ENCODE results near the gene TMEM161B.

The TMEM161B gene

DNA sequence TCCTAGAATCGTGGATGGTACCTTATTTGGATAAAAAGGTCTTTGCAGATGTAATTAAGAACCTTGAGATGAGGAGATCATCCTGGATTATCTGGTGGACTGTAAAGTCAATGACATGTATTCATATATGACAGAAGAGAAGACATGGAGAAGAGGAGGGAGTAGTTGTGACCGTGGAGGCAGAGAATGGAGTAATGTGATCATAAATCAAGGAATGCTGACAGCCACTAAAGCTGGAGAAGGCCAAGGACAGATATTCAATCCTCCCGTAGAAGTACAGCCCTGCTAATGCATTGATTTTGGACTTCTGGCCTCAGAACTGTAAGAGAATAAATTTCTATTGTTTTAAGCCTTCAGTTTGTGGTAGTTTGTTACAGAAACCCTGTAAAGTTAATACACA lies 18.7 kb upstream of the TMEM161B start:
- no peaks in the 10 kb centered on the region for H4K20me1 ChIP-seq (ENCODE audit: insufficient read depth, low read length, poor library complexity, severe bottlenecking)
- no peaks in the 10 kb centered on the region for H3K79me2 ChIP-seq (ENCODE audit: insufficient read depth, low read length)
- no peak overlapping the region for H3K4me2 ChIP-seq (ENCODE audit: low read depth, low read length, poor library complexity, severe bottlenecking)
- no peaks in the 10 kb centered on the region for H3K4me1 ChIP-seq (ENCODE audit: insufficient read depth, low read length, poor library complexity, severe bottlenecking)
- no peaks in the 10 kb centered on the region for H3K27me3 ChIP-seq (ENCODE audit: insufficient read depth, low read length, poor library complexity, severe bottlenecking)
- no peaks in the 10 kb centered on the region for H3F3A ChIP-seq (ENCODE audit: low read depth)
- no peak overlapping the region for H3K9ac ChIP-seq (ENCODE audit: low read depth, low read length, poor library complexity, severe bottlenecking)
- no peak overlapping the region for H2AFZ ChIP-seq (ENCODE audit: low read length)
- no peaks in the 10 kb centered on the region for H3K9me2 ChIP-seq (replicated peaks; ENCODE audit: low read depth, low read length)
- H3K36me3 ChIP-seq (ENCODE audit: insufficient read depth, low read length) = no peaks in the 10 kb centered on the region
- H3K9me3 ChIP-seq (ENCODE audit: insufficient read depth, low read depth, low read length) = no peaks in the 10 kb centered on the region
- TF ChIP-seq CTCF (conservative IDR thresholded peaks at IDR 0.05; ENCODE audit: low read length) (no peak), EZH2phosphoT487 (IDR thresholded peaks at IDR 0.05; ENCODE audit: borderline replicate concordance) (no peak)
- no peak overlapping the region for H3K4me3 ChIP-seq (ENCODE audit: low read length, poor library complexity, severe bottlenecking)

- Histone ChIP-seq H3K36me3 (ENCODE audit: insufficient read depth, low read length) (no peaks in the 10 kb centered on the region), H3K4me3 (ENCODE audit: low read length, poor library complexity, severe bottlenecking) (no peak overlapping the region), H3K79me2 (ENCODE audit: insufficient read depth, low read length) (no peaks in the 10 kb centered on the region), H3K4me1 (ENCODE audit: insufficient read depth, low read length, poor library complexity, severe bottlenecking) (no peaks in the 10 kb centered on the region), H4K20me1 (ENCODE audit: insufficient read depth, low read length, poor library complexity, severe bottlenecking) (no peaks in the 10 kb centered on the region), H3K9ac (ENCODE audit: low read depth, low read length, poor library complexity, severe bottlenecking) (no peak overlapping the region), H3F3A (ENCODE audit: low read depth) (no peaks in the 10 kb centered on the region), H3K4me2 (ENCODE audit: low read depth, low read length, poor library complexity, severe bottlenecking) (no peak overlapping the region), H3K27me3 (ENCODE audit: insufficient read depth, low read length, poor library complexity, severe bottlenecking) (no peaks in the 10 kb centered on the region), H3K9me3 (ENCODE audit: insufficient read depth, low read depth, low read length) (no peaks in the 10 kb centered on the region), H3K9me2 (replicated peaks; ENCODE audit: low read depth, low read length) (no peaks in the 10 kb centered on the region), H2AFZ (ENCODE audit: low read length) (no peak overlapping the region)
- no peak for TF ChIP-seq CTCF (conservative IDR thresholded peaks at IDR 0.05; ENCODE audit: low read length)
- no peak for TF ChIP-seq EZH2phosphoT487 (IDR thresholded peaks at IDR 0.05; ENCODE audit: borderline replicate concordance)
Observed at GRCh38 chr5:88283690-88284089, 15.0 kb upstream of the TMEM161B start.

GRCh38 chr5:88281322-88281721 lies 12.7 kb upstream of the TMEM161B start:
- Histone ChIP-seq H3K9me2 (replicated peaks; ENCODE audit: low read depth, low read length) (no peaks in the 10 kb centered on the region), H3K4me3 (ENCODE audit: low read length, poor library complexity, severe bottlenecking) (no peak overlapping the region), H3K9ac (ENCODE audit: low read depth, low read length, poor library complexity, severe bottlenecking) (no peak overlapping the region), H3K27me3 (ENCODE audit: insufficient read depth, low read length, poor library complexity, severe bottlenecking) (no peaks in the 10 kb centered on the region), H4K20me1 (ENCODE audit: insufficient read depth, low read length, poor library complexity, severe bottlenecking) (no peaks in the 10 kb centered on the region), H3K4me1 (ENCODE audit: insufficient read depth, low read length, poor library complexity, severe bottlenecking) (no peaks in the 10 kb centered on the region), H3K9me3 (ENCODE audit: insufficient read depth, low read depth, low read length) (0 out of 2 replicates have a peak, but pooled peaks cover 2% of the 10 kb centered on the region), H3K4me2 (ENCODE audit: low read depth, low read length, poor library complexity, severe bottlenecking) (no peak overlapping the region), H3F3A (ENCODE audit: low read depth) (no peaks in the 10 kb centered on the region), H2AFZ (ENCODE audit: low read length) (no peak overlapping the region), H3K36me3 (ENCODE audit: insufficient read depth, low read length) (no peaks in the 10 kb centered on the region), H3K79me2 (ENCODE audit: insufficient read depth, low read length) (no peaks in the 10 kb centered on the region)
- no peak for TF ChIP-seq CTCF (conservative IDR thresholded peaks at IDR 0.05; ENCODE audit: low read length)
- TF ChIP-seq EZH2phosphoT487 (IDR thresholded peaks at IDR 0.05; ENCODE audit: borderline replicate concordance) = no peak
